Effector memory CD8-positive, alpha-beta T cell (primary cell): Measurements from ENCODE around the gene INPP4A.
"Not testable (repeated sequence)": the region's sequence is repeated elsewhere in the genome, so short reads cannot be mapped to it uniquely, and the experiment has no call there.

ENCODE experiments used
- ATAC-seq: fragments of 150-1000 bp; cut with Tn5 transposase; replicated peaks from 2 replicates; pipeline ENCODE4 v1.10.0; 2021; ENCODE audit warnings: mild to moderate bottlenecking, moderate library complexity
- DNase-seq, 3 experiments: peaks; one replicate each; pipeline ENCODE4 v3.0.0; 2021
- H3K27ac Mint-ChIP-seq, 2 donors: one replicate each; pipeline ENCODE4 v1.8.0; 2022; ENCODE audit warnings: mild to moderate bottlenecking in 2 of 2, mixed read lengths in 2 of 2, moderate library complexity in 2 of 2
- H3K27me3 Mint-ChIP-seq, 2 donors: one replicate each; pipeline ENCODE4 v1.8.0; 2022; ENCODE audit warnings: mixed read lengths in 2 of 2
- H3K36me3 Mint-ChIP-seq: one replicate; pipeline ENCODE4 v1.8.0; 2022; ENCODE audit warnings: mild to moderate bottlenecking, moderate library complexity, mixed read lengths; ENCODE audit not compliant: insufficient read depth
- H3K4me1 Mint-ChIP-seq, 2 donors: one replicate each; pipeline ENCODE4 v1.8.0; 2022; ENCODE audit warnings: low read depth in 2 of 2, mixed read lengths in 2 of 2
- H3K4me3 Mint-ChIP-seq, 2 donors: one replicate each; pipeline ENCODE4 v1.8.0; 2022; ENCODE audit warnings: mild to moderate bottlenecking in 2 of 2, mixed read lengths in 2 of 2, moderate library complexity in 2 of 2
- H3K9me3 Mint-ChIP-seq, 2 donors: one replicate each; pipeline ENCODE4 v1.8.0; 2022; ENCODE audit warnings: mixed read lengths in 2 of 2

The INPP4A gene

DNA sequence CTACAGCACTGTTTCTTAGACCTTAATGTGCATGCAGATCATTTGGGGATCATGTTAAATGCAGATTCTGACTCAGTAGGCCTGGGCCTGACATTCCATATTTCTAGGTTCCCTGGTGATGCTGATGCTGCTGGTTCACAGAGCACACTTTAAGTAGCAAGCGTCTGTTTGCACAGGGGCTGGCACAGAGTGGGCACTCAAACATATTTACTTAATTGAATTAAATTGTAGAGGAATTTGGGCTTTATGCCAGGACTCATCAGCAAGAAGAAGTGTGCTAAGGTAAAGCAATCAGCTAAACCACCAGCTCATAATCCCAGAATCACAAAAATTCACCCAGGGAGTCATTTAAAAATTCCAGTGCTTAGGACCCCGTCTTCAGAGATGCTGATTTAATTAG is 25.1 kb upstream of the INPP4A start:
- ATAC-seq = no peak
- peaks cover 4 to 9% of the 10 kb centered on the region in 2 donors for H3K9me3 Mint-ChIP-seq
- no peaks in the 10 kb centered on the region for H3K4me1 Mint-ChIP-seq
- no peak for DNase-seq
- H3K27me3 Mint-ChIP-seq = no peaks in the 10 kb centered on the region
- H3K36me3 Mint-ChIP-seq = no peaks in the 10 kb centered on the region
- no peak overlapping the region for H3K4me3 Mint-ChIP-seq
- peak overlapping the region in 1 of 2 donors; percentile 44 for H3K27ac Mint-ChIP-seq

DNA sequence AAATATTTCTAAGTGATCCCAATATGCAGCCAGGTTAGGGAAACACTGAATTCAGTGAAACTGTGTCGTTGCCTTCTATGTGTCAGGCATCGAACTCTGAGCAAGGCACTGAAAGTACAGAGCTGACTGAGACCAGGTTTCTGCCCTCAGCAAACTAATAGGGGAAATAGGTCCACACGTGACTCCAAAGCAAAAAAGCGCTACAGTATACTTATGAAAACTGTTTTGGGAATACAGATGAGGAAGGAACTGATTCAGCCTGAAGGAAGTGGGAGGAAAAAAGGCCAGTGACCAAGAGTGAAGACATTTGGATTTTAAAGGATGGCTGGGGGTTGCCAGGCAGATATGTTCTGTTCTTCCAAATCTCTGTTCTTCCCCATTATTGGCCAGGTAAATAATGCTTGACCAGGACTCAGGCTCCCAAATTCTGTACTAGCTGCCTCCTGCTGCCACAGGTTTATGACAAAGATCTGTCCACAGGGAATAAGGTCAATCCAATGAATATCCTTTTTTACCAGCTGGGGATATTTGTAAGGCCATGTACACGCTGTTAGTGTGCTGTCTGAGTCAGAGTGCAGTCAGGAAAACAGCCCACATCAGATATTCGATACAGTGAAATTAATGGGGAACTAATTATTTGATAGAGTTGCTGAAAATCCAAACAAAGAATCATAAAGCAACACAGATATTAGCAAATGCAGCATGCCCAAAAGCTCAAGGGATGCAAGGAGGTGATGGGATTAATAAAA is 24.5 kb upstream of the INPP4A start:
- Mint-ChIP-seq H3K27me3 (no peaks in the 10 kb centered on the region), H3K4me1 (no peaks in the 10 kb centered on the region), H3K27ac (no peak overlapping the region), H3K4me3 (no peak overlapping the region), H3K9me3 (peaks cover 4 to 9% of the 10 kb centered on the region in 2 donors), H3K36me3 (no peaks in the 10 kb centered on the region)
- DNase-seq (no peak), ATAC-seq (no peak)

DNA sequence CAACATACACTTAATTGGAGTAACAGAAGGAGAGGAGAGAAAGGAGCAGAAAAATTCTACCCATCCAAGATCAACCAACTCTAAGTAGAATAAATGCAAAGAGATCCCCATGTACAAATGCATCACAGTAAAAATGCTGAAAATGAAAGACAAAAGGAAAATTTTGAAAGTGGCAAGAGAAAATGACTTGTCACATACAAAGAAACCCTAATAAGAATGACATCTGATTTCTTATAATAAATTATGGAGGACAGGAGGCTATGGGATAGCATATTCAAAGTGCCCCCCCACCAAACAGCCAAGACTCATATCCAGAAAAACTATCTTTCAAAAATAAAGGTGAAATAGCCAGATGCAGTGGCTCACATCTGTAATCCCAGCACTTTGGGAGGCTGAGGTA is 22.2 kb upstream of the INPP4A start:
- Mint-ChIP-seq H3K27ac (no peak overlapping the region), H3K36me3 (no peaks in the 10 kb centered on the region), H3K4me3 (no peak overlapping the region), H3K27me3 (no peaks in the 10 kb centered on the region), H3K9me3 (peaks cover 4 to 9% of the 10 kb centered on the region in 2 donors), H3K4me1 (no peaks in the 10 kb centered on the region)
- DNase-seq (no peak), ATAC-seq (no peak)

DNA sequence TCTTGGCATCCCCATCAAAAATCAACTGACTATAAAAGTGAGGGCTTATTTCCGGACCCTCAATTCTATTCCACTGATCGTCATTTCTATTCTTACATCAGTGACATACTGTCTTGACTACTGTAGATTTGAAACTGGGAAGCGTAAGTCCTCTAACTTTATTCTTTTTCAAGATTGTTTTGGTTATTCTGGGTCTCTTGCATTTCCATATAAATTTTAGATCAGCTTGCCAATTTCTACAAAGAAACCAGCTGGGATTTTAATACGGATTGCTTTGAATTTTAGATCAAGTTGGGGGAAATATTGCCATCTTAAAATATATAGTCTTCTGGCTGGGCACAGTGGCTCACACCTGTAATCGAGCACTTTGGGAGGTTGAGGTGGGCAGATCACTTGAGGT is 17.9 kb upstream of the INPP4A start:
- Mint-ChIP-seq H3K27ac (no peak overlapping the region), H3K36me3 (no peaks in the 10 kb centered on the region), H3K9me3 (peaks cover 3 to 8% of the 10 kb centered on the region in 2 donors), H3K27me3 (no peaks in the 10 kb centered on the region), H3K4me3 (no peak overlapping the region), H3K4me1 (no peaks in the 10 kb centered on the region)
- ATAC-seq (no peak), DNase-seq (no peak)

DNA sequence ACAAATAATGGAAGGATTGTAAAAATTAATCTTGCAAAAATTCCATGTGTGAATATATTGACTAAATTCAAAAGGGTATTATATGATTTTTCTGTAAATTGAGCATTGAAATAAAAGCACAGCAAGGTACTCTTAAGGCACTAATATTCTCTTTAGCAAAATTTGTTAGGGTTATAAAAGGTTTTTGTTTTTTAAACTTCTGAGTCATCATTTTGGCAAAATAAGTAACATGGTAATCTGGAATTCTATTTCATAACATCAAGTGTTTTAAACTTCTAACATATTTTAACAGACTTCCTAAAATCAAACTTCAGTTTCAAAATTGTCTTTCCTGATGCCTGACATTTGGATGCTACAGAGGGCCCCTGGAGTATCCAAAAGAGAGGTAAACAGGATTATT is 12.5 kb upstream of the INPP4A start:
- Mint-ChIP-seq H3K27ac (no peak overlapping the region), H3K36me3 (no peaks in the 10 kb centered on the region), H3K9me3 (no peaks in the 10 kb centered on the region), H3K4me3 (no peak overlapping the region), H3K27me3 (no peaks in the 10 kb centered on the region), H3K4me1 (no peaks in the 10 kb centered on the region)
- DNase-seq (no peak), ATAC-seq (no peak)

DNA sequence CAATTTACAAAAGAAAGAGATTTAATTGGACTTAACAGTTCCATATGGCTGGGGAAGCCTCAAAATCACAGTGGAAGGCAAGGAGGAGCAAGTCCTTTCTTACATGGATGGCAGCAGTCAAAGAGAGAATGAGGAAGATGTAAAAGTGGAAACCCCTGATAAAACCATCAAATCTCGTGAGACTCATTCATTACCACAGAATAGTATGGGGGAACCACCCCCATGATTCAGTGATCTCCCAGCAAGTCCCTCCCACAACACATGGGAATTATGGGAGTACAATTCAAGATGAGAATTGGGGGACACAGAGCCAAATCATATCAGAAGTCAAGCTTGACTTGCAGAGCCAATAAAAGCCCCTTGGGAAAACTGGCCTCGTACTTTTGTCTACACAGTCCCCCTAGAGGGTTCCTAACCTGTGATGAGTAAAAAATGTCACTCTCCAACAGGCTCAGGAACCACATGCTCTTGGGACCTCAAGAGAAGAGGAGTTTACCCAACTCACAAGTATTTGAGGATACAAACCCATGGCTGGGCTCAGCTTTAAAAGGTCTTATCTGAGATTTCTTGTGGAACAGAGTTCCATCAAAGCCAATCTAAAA is 11.2 kb upstream of the INPP4A start:
- H3K36me3 Mint-ChIP-seq = no peaks in the 10 kb centered on the region
- H3K9me3 Mint-ChIP-seq = peaks cover 0 to 3% of the 10 kb centered on the region in 2 donors
- H3K27ac Mint-ChIP-seq = no peak overlapping the region
- no peak overlapping the region for H3K4me3 Mint-ChIP-seq
- no peak for DNase-seq
- H3K27me3 Mint-ChIP-seq = no peaks in the 10 kb centered on the region
- ATAC-seq = no peak
- peaks cover under 1% of the 10 kb centered on the region in 2 donors for H3K4me1 Mint-ChIP-seq

DNA sequence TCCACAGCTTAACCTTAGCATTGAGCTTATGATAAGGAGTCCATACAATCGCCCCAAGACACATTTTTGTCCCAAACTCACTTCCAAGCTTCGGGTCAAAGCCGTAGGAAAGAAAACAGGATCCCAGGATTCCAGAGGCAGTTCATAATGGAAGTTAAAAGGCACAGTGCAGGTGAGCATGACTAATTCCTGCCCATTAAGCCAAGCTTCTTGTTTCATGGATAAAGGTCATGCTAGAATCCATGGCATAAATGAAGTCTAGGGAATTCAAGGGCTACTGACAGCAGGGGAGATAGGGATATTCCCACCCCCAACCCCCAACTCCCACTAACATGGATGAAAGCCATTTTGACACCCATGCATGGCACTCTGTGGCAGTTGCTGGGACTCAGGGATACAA is 10.2 kb upstream of the INPP4A start:
- Mint-ChIP-seq H3K9me3 (peaks cover 0 to 14% of the 10 kb centered on the region in 2 donors), H3K27me3 (no peaks in the 10 kb centered on the region), H3K27ac (no peak overlapping the region), H3K36me3 (no peaks in the 10 kb centered on the region), H3K4me3 (no peak overlapping the region), H3K4me1 (peaks cover 3 to 7% of the 10 kb centered on the region in 2 donors)
- no peak for ATAC-seq
- DNase-seq = no peak

DNA sequence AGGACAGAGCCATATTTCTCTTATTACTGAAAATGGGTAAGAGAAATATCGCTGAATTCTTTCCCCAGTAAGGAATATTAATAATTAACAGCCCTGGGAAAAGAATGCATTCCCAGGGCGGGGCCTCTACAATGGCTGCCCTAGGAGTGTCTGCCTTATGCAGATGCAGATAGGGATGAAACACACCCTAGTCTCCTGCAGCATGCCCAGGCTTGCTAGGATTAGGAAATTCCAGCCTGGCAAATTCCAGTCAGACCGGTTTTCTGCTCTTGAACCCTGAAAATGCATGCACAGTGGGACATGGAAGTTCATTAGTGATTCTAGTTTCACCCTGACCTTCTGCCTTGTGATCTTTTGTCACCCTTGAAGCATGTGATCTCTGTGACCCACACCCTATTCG is 9.0 kb upstream of the INPP4A start:
- DNase-seq, H3K27me3 Mint-ChIP-seq, H3K36me3 Mint-ChIP-seq, H3K4me3 Mint-ChIP-seq, H3K4me1 Mint-ChIP-seq, ATAC-seq, H3K27ac Mint-ChIP-seq: not testable (repeated sequence)
- H3K9me3 Mint-ChIP-seq = peaks cover 1 to 20% of the 10 kb centered on the region in 2 donors

DNA sequence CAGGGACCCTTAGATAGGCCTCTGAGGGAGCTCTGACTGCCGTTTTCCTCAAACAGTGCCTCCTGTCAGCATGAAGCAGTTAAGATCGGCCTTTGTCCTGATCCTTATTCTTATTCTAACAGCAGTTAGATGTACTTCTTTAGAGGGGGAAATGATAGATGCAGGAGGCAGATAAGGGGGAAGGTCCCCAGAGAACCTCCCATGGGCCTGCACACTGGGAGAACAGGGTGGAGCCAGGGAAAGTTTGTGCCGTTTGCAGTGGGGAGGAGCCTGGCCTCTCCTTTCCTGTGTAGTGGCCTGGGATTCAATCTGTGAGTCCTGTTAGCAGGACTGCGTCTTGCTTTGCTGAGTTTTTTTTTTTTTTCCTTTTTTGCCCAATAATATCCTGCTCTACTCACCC is 7.9 kb upstream of the INPP4A start:
- peaks cover 7 to 8% of the 10 kb centered on the region in 2 donors for H3K4me1 Mint-ChIP-seq
- no peak overlapping the region for H3K4me3 Mint-ChIP-seq
- no peaks in the 10 kb centered on the region for H3K27me3 Mint-ChIP-seq
- H3K9me3 Mint-ChIP-seq = peaks cover 1 to 20% of the 10 kb centered on the region in 2 donors
- H3K27ac Mint-ChIP-seq = no peak overlapping the region
- ATAC-seq (no peak), DNase-seq (no peak)
- H3K36me3 Mint-ChIP-seq = no peaks in the 10 kb centered on the region

DNA sequence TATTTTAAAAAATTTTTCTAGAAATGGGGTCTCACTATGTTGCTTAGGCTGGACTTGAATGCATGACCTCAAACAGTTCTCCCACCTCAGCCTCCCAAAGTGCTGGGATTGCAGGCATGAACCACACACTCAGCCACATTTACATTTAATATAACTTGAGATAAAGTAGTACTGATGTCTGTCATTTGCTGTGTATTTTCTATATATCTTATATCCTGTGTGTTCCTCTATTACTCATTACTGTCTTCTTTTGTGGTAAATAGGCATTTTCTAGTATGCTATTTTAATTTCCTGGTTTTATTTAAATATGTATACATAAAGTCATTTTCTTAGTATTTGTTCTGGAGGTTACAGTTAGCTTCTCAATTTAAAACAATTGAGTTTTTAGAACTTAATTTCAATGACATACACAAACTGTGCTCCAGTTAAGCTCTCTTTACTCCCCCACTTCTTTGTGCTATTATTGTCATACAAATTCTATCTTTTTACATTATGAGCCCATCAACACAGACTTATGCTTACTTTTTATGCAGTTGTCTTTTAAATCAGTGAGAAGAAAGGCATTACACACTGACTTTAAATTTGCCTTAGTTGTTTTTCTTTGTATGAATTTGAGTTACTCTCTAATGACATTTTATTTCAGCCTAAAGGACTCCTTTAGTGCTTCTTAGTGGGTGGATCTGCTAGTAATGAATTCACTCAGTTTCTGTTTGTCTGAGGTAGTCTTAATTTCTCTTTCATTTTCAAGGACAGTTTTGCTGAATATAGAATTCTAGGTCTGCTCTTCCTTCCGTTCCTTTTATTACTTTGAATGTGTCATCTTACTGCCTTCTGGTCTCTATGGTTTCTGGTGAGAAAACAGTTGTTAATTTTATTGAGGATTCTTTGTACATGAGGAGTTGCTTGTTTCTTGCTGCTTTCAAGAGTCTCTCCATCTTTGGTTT is 6.2 kb upstream of the INPP4A start:
- Mint-ChIP-seq H3K27ac (peak overlapping the region; percentile 33 to 82), H3K4me3 (peak overlapping the region in 1 of 2 donors; percentile 25), H3K36me3 (no peaks in the 10 kb centered on the region), H3K9me3 (peaks cover 1 to 20% of the 10 kb centered on the region in 2 donors), H3K4me1 (peaks cover 7 to 8% of the 10 kb centered on the region in 2 donors), H3K27me3 (no peaks in the 10 kb centered on the region)
- ATAC-seq (peak; percentile 98), DNase-seq (no peak)

DNA sequence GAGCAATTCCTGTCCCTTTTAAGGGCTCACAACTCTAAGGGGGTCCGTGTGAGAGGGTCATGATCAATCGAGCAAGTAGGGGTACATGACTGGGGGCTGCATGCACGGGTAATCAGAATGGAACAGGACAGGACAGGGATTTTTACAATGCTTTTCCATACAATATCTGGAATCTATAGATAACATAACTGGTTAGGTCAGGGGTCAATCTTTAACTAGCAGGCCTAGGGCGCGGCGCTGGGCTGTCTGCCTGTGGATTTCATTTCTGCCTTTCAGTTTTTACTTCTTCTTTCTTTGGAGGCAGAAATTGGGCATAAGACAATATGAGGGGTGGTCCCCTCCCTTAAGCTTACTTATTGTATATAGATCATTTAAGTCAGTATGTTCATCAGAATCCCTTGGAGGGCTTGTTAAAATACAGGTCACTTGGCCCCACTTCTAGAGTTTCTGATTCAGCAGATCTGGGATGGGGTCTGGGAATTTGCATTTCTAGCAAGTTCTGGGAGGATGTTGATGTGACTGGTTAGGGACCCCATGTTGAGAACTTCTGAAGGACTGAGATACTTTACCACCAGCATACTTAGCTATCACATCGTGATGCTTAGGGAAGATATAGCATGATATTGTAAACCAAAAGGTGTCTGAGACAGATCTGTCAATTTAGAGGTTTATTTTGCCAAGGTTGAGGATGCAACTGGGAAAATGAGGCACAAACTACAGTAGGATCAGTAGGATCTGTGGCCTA is 2.8 kb upstream of the INPP4A start:
- H3K9me3 Mint-ChIP-seq = peaks cover 1 to 20% of the 10 kb centered on the region in 2 donors
- no peak for ATAC-seq
- no peak for DNase-seq
- peaks cover 27 to 28% of the 10 kb centered on the region in 2 donors for H3K4me1 Mint-ChIP-seq
- no peak overlapping the region for H3K27ac Mint-ChIP-seq
- no peak overlapping the region for H3K4me3 Mint-ChIP-seq
- H3K27me3 Mint-ChIP-seq = no peaks in the 10 kb centered on the region
- H3K36me3 Mint-ChIP-seq = peaks cover 21% of the 10 kb centered on the region

DNA sequence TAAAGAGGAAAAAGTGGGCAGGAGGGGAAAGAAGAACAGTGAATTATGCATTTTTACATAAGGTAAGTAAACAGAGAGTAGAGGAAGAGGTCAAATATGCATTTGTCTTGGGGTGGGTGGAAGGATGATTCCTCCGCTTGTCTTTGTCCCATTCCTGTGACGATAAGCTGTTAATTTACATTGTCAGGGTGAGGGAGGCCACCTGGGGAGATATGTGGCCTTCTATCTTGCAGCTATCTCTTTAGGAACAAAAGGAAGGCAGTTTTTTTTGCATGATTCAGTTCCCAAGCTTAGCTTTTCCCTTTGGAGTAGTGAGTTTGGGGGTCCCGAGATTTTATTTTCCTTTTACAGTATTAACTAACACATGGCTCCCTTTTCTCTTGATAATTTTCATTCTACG is 2.2 kb upstream of the INPP4A start:
- no peak for DNase-seq
- H3K4me1 Mint-ChIP-seq = peaks cover 29 to 30% of the 10 kb centered on the region in 2 donors
- no peak overlapping the region for H3K27ac Mint-ChIP-seq
- peaks cover 1 to 20% of the 10 kb centered on the region in 2 donors for H3K9me3 Mint-ChIP-seq
- no peak overlapping the region for H3K4me3 Mint-ChIP-seq
- H3K27me3 Mint-ChIP-seq = no peaks in the 10 kb centered on the region
- no peak for ATAC-seq
- H3K36me3 Mint-ChIP-seq = peaks cover 23% of the 10 kb centered on the region

DNA sequence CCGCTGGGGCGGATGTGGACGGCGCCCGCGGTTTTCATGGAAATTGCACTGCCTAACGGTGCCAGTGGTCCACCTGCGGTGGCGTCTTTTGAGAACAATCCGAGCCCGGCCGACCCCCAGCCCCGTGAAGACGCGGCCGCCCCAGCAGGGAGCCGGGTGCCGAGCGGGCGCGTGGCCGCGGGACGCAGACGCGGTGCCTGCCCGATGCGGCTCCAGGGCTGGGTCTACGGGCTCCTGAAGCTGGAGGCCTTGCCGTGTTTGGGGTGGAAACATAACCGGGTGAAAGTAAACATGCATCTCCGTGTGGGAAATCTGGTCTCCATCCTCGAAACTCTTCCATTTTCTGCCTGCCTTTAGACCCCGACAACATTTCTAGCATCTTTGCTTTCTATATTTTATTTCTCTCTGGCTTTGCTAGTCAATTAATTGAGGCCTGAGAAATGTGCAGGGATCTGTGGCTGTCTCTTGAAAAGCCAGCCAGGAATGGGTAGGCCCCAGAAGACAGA is 572 bp downstream of the INPP4A start:
- Mint-ChIP-seq H3K27me3 (no peaks in the 10 kb centered on the region), H3K4me3 (peak overlapping the region; percentile 94 to 100), H3K36me3 (peaks cover 37% of the 10 kb centered on the region), H3K4me1 (peaks cover 34 to 47% of the 10 kb centered on the region in 2 donors), H3K9me3 (no peaks in the 10 kb centered on the region), H3K27ac (peak overlapping the region; percentile 98 to 99)
- ATAC-seq (peak; percentile 25), DNase-seq (no peak)
